CD4-positive, alpha-beta T cell treated with Interleukin-15 for 4 hours (primary cell): Measurements from ENCODE around the gene TBC1D10B.
A peak's percentile ranks its signal among the peaks of the same experiment; 100 is the strongest.
"Not testable (repeated sequence)": the region's sequence is repeated elsewhere in the genome, so short reads cannot be mapped to it uniquely, and the experiment has no call there.

Experiments used
- DNase-seq: peaks from one replicate; pipeline ENCODE4 v3.0.0-alpha.2; 2020; ENCODE audit warnings: low spot score

The TBC1D10B gene

GRCh38 chr16:30397056-30397455 is 26.8 kb upstream of the TBC1D10B start:
- no peak for DNase-seq

GRCh38 chr16:30396627-30397026 is 26.3 kb upstream of the TBC1D10B start:
- DNase-seq: not testable (repeated sequence)

- no peak for DNase-seq
Measured at GRCh38 chr16:30395992-30396585, 25.8 kb upstream of the TBC1D10B start.

GRCh38 chr16:30395155-30395991 is 25.1 kb upstream of the TBC1D10B start, which contains the start of gene ZNF48:
Gene ZNF48 (plus strand): TSS chr16:30395420. CDS start chr16:30395795, 375 bp downstream.
- DNase-seq: peak; percentile 67

- DNase-seq: no peak
Measured at GRCh38 chr16:30394592-30395154, 24.4 kb upstream of the TBC1D10B start.

- no peak for DNase-seq
Measured at GRCh38 chr16:30383521-30383920, 13.2 kb upstream of the TBC1D10B start.

- peak; percentile 81 for DNase-seq
Measured at GRCh38 chr16:30382111-30382881, 12.0 kb upstream of the TBC1D10B start, which contains the start of gene SEPTIN1. Gene SEPTIN1 (minus strand): TSS chr16:30382561. CDS start chr16:30382542, 19 bp downstream.

GRCh38 chr16:30381291-30382041 is 11.2 kb upstream of the TBC1D10B start:
- DNase-seq: peak; percentile 45

GRCh38 chr16:30380803-30381208 is 10.5 kb upstream of the TBC1D10B start:
- DNase-seq: no peak

GRCh38 chr16:30380072-30380802 is 9.9 kb upstream of the TBC1D10B start:
- DNase-seq: no peak

GRCh38 chr16:30379158-30379783 is 9.0 kb upstream of the TBC1D10B start:
- no peak for DNase-seq

GRCh38 chr16:30378236-30379157 is 8.2 kb upstream of the TBC1D10B start:
- DNase-seq: peak; percentile 99

GRCh38 chr16:30377812-30378235 is 7.5 kb upstream of the TBC1D10B start:
- DNase-seq: peak; percentile 90

GRCh38 chr16:30377050-30377811 is 6.9 kb upstream of the TBC1D10B start:
- no peak for DNase-seq

GRCh38 chr16:30376461-30376902 is 6.2 kb upstream of the TBC1D10B start:
- no peak for DNase-seq

GRCh38 chr16:30375864-30376263 is 5.6 kb upstream of the TBC1D10B start:
- no peak for DNase-seq

GRCh38 chr16:30374538-30374937 is 4.2 kb upstream of the TBC1D10B start, which contains the start of gene MYL11:
Gene MYL11 (plus strand): TSS chr16:30374802. CDS start chr16:30374858, 56 bp downstream.
- DNase-seq: no peak

- no peak for DNase-seq
Measured at GRCh38 chr16:30372725-30373124, 2.4 kb upstream of the TBC1D10B start.
